HCT116 (cell line): ENCODE measurements around the gene SRSF3. TPM values are rescaled to one million over a fixed set of nuclear protein-coding genes. Genes with fewer than 3 reads are reported as not detected.

Experiments
- ATAC-seq: fragments of 200-7000 bp; cut with Tn5 transposase; 2 replicates; pipeline ENCODE4 v1.9.1; 2020; ENCODE audit warnings: mild to moderate bottlenecking, moderate library complexity
- BruUV-seq: library from RNA; stranded (reverse); fragments of 400-500 nt; replicated peaks from 2 replicates; lab custom pipeline; 2021; lab: Mats Ljungman, UMichigan
- CTCF ChIA-PET: fragments of 300-600 bp; sonication (Branson Sonifier 250); formaldehyde crosslinking; loops from one replicate; lab custom pipeline; 2021; ENCODE audit warnings: antibody characterized with exemption; lab: Charles Lee
- POLR2A ChIA-PET: fragments of 300-600, 350-600 bp; sonication (Branson Sonifier 250); formaldehyde crosslinking; loops from one replicate; lab custom pipeline; 2021; ENCODE audit warnings: antibody characterized with exemption; lab: Charles Lee
- RAD21 ChIA-PET, 2 experiments: fragments of 300-600 bp; sonication (Branson Sonifier 250); formaldehyde crosslinking; loops; one replicate each; lab custom pipeline; 2023; ENCODE audit warnings: low total read pairs in 2 of 2; ENCODE audit not compliant: uncharacterized antibody in 2 of 2, unreplicated experiment in 2 of 2, low non-redundant PET in 1 of 2; lab: Charles Lee
- DNase-seq: peaks from one replicate; pipeline ENCODE4 v3.0.0-alpha.2; 2010; ENCODE audit warnings: low read depth, low spot score
- H2AFZ ChIP-seq: fragments of 200-600 bp; shearing (Covaris generic), sonication (generic); 2 replicates; pipeline ENCODE4 v1.6.1; 2017; ENCODE audit warnings: low read depth, mixed run types, mixed read lengths, antibody characterized with exemption, low read length; ENCODE audit not compliant: poor library complexity, severe bottlenecking
- H3K27ac ChIP-seq: 2 replicates; pipeline ENCODE4 v1.5.1; 2012; ENCODE audit warnings: low read depth, low read length
- H3K27me3 ChIP-seq: fragments of 200-600 bp; sonication (generic); 2 replicates; pipeline ENCODE4 v1.6.1; 2016; ENCODE audit warnings: mixed run types, low read length, mixed read lengths; ENCODE audit not compliant: insufficient read depth
- H3K36me3 ChIP-seq, 2 experiments: fragments of 200-500 bp in 1 of 2; fragments of 200-600 bp in 1 of 2; sonication (Bioruptor generic) in 1 of 2; sonication (generic) in 1 of 2; 2 replicates each; pipeline versions ENCODE4 v1.5.1 to v1.6.1; 2014 to 2016; ENCODE audit warnings: low read length in 2 of 2, inconsistent platforms in 1 of 2, mixed read lengths in 1 of 2, mixed run types in 1 of 2; ENCODE audit not compliant: insufficient read depth in 2 of 2, control insufficient read depth in 1 of 2
- H3K4me1 ChIP-seq, 2 experiments: fragments of 200-600 bp in 1 of 2; sonication (generic) in 1 of 2; 2 replicates each; pipeline versions ENCODE4 v1.5.1 to v1.6.1; 2012 to 2017; ENCODE audit warnings: low read length in 2 of 2, inconsistent platforms in 1 of 2, mild to moderate bottlenecking in 1 of 2, mixed read lengths in 1 of 2, mixed run types in 1 of 2, moderate library complexity in 1 of 2; ENCODE audit not compliant: insufficient read depth in 2 of 2, control insufficient read depth in 1 of 2
- H3K4me2 ChIP-seq: fragments of 200-600 bp; sonication (generic); 2 replicates; pipeline ENCODE4 v1.6.1; 2017; ENCODE audit warnings: mixed run types, low read length, mixed read lengths
- H3K4me3 ChIP-seq, 2 experiments: fragments of 200-600 bp in 1 of 2; sonication (generic) in 1 of 2; replicated peaks in 1 of 2; 2 replicates each; pipeline ENCODE4 v1.5.1; 2011 to 2016; ENCODE audit warnings: low read length in 2 of 2, control low read depth in 1 of 2, low read depth in 1 of 2, mild to moderate bottlenecking in 1 of 2, mixed read lengths in 1 of 2, mixed run types in 1 of 2
- H3K79me2 ChIP-seq: fragments of 200-600 bp; sonication (generic); 2 replicates; pipeline ENCODE4 v1.6.1; 2017; ENCODE audit warnings: mild to moderate bottlenecking, mixed run types, low read length, moderate library complexity, mixed read lengths; ENCODE audit not compliant: insufficient read depth
- H3K9ac ChIP-seq: fragments of 200-600 bp; sonication (generic); 2 replicates; pipeline ENCODE4 v1.6.1; 2016; ENCODE audit warnings: low read length, mixed read lengths
- H3K9me2 ChIP-seq: fragments of 200-600 bp; sonication (generic), shearing (Covaris generic); 2 replicates; pipeline ENCODE4 v1.6.1; 2017; ENCODE audit warnings: mixed run types, mild to moderate bottlenecking, moderate library complexity; ENCODE audit not compliant: insufficient read depth
- H3K9me3 ChIP-seq, 2 experiments: fragments of 200-500 bp in 1 of 2; fragments of 200-600 bp in 1 of 2; sonication (Bioruptor generic) in 1 of 2; sonication (generic) in 1 of 2; 2 replicates each; pipeline ENCODE4 v1.6.1; 2014 to 2017; ENCODE audit warnings: low read length in 2 of 2, mixed read lengths in 2 of 2, inconsistent platforms in 1 of 2, low read depth in 1 of 2, mild to moderate bottlenecking in 1 of 2, mixed run types in 1 of 2, moderate library complexity in 1 of 2; ENCODE audit not compliant: control insufficient read depth in 1 of 2, insufficient read depth in 1 of 2
- H4K20me1 ChIP-seq: fragments of 200-600 bp; sonication (generic), shearing (Covaris generic); 2 replicates; pipeline ENCODE4 v1.6.1; 2017; ENCODE audit warnings: mixed run types, mild to moderate bottlenecking, moderate library complexity; ENCODE audit not compliant: insufficient read depth
- CBX3 ChIP-seq: IDR thresholded peaks from 2 replicates; pipeline ENCODE4 v1.6.1; 2012; ENCODE audit warnings: low read depth
- CEBPB ChIP-seq: IDR thresholded peaks from 2 replicates; pipeline ENCODE4 v1.6.1; 2012; ENCODE audit warnings: low read depth
- CTCF ChIP-seq, 3 experiments: fragments of 200-600 bp in 1 of 3; sonication (generic) in 1 of 3; IDR thresholded peaks in 2 of 3; conservative IDR thresholded peaks in 1 of 3; 2 replicates each; pipeline ENCODE4 v1.5.1; 2012 to 2017; ENCODE audit warnings: low read depth in 2 of 3, low read length in 2 of 3, antibody characterized with exemption in 1 of 3, borderline replicate concordance in 1 of 3, control low read depth in 1 of 3, mild to moderate bottlenecking in 1 of 3, mixed read lengths in 1 of 3, mixed run types in 1 of 3, moderate library complexity in 1 of 3; ENCODE audit not compliant: insufficient read depth in 1 of 3
- EGR1 ChIP-seq: IDR thresholded peaks from 2 replicates; pipeline ENCODE4 v1.6.1; 2012; ENCODE audit warnings: low read depth
- ELF1 ChIP-seq: IDR thresholded peaks from 2 replicates; pipeline ENCODE4 v1.6.1; 2012; ENCODE audit warnings: low read depth, borderline replicate concordance
- EZH2 ChIP-seq: fragments of 200-600 bp; sonication (generic); IDR thresholded peaks from 2 replicates; pipeline ENCODE4 v1.6.1; 2017; ENCODE audit warnings: antibody characterized with exemption, mixed run types
- EZH2phosphoT487 ChIP-seq: fragments of 200-600 bp; IDR thresholded peaks from 2 replicates; pipeline ENCODE4 v1.6.1; 2018; ENCODE audit warnings: antibody characterized with exemption, borderline replicate concordance
- FOSL1 ChIP-seq: IDR thresholded peaks from 2 replicates; pipeline ENCODE4 v1.6.1; 2012; ENCODE audit warnings: low read depth
- JUND ChIP-seq: IDR thresholded peaks from 2 replicates; pipeline ENCODE4 v1.6.1; 2012
- POLR2A ChIP-seq: IDR thresholded peaks from 2 replicates; pipeline ENCODE4 v1.7.0; 2011; ENCODE audit warnings: borderline replicate concordance; ENCODE audit not compliant: insufficient read depth, insufficient read length; ENCODE audit errors: extremely low read depth
- RAD21 ChIP-seq: IDR thresholded peaks from 2 replicates; pipeline ENCODE4 v1.6.1; 2012; ENCODE audit warnings: low read depth, mild to moderate bottlenecking
- SIN3A ChIP-seq: IDR thresholded peaks from 2 replicates; pipeline ENCODE4 v1.6.1; 2012; ENCODE audit warnings: low read depth
- SP1 ChIP-seq: IDR thresholded peaks from 2 replicates; pipeline ENCODE4 v1.6.1; 2012; ENCODE audit warnings: low read depth
- SRF ChIP-seq: IDR thresholded peaks from 2 replicates; pipeline ENCODE4 v1.6.1; 2012; ENCODE audit warnings: low read depth
- TCF7L2 ChIP-seq: IDR thresholded peaks from 2 replicates; pipeline ENCODE4 v1.7.0; 2011; ENCODE audit warnings: borderline replicate concordance, inconsistent platforms; ENCODE audit not compliant: insufficient read depth, insufficient read length; ENCODE audit errors: extremely low read depth
- ZFX ChIP-seq: fragments of 450-650 bp; IDR thresholded peaks from 2 replicates; pipeline ENCODE4 v1.6.1; 2017
- ZNF274 ChIP-seq: fragments of 200-500 bp; sonication (Bioruptor generic); IDR thresholded peaks from 2 replicates; pipeline ENCODE4 v1.6.1; 2014; ENCODE audit warnings: mild to moderate bottlenecking, low read depth, low read length, inconsistent platforms
- intact Hi-C: fragments of 100-400 bp; cut with micrococcal nuclease; formaldehyde crosslinking; loops from 2 replicates; pipeline ENCODE4 v1.10.0; 2022
- total RNA-seq: library from RNA; stranded (reverse); gene quantifications from one replicate; pipeline ENCODE4 v1.2.1, GENCODE V29; 2021; ENCODE audit not compliant: unreplicated experiment
- TF ChIP-seq, protein P1 (sequence below): IDR thresholded peaks from 2 replicates; pipeline ENCODE4 v1.6.1; 2011; ENCODE audit warnings: mild to moderate bottlenecking, low read length, moderate library complexity; ENCODE audit not compliant: insufficient replicate concordance; ENCODE audit errors: extremely low read depth
- TF ChIP-seq, protein P2 (sequence below): IDR thresholded peaks from 2 replicates; pipeline ENCODE4 v1.6.1; 2012; ENCODE audit warnings: low read depth
- TF ChIP-seq, protein P3 (sequence below): IDR thresholded peaks from 2 replicates; pipeline ENCODE4 v1.6.1; 2012
- TF ChIP-seq, protein P4 (sequence below): IDR thresholded peaks from 2 replicates; pipeline ENCODE4 v1.6.1; 2012

Gene SRSF3
- total RNA-seq, 1 experiment from 2014 or later: 362 TPM

DNA sequence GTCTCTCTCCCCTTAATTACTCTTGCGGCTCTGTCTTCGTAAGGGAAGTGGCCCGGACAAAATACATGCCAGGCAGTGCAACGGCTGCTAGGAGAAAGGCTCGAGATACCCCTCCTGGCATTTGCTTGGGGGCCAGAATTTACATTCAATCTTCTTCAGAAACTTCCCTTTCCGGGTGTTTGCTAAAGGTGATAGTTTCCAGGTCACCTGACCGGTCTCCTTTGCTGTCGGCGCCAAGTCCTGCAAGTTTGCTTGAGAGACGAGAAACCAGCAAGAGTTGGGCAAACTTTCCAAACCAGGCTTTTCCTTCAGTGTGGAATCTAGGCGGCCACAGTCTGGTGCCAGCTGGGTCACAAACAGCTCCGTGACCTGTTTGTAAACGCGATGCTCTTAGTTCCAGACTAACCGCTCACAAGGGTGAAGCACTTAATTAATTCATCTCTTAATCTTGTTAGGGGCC, 563 bp upstream of the SRSF3 start:
- Histone ChIP-seq H3K4me3 (peak overlapping the region; percentile 88), H3K4me2 (peak overlapping the region; percentile 76), H3K9ac (peak overlapping the region; percentile 92), H3K4me1 (peaks cover 12 to 47% of the 10 kb centered on the region in 2 experiments), H3K9me3 (no peaks in the 10 kb centered on the region), H3K79me2 (peaks cover 44% of the 10 kb centered on the region), H3K27me3 (no peaks in the 10 kb centered on the region), H2AFZ (peak overlapping the region; percentile 60), H3K27ac (peak overlapping the region; percentile 98), H3K9me2 (no peaks in the 10 kb centered on the region), H3K36me3 (peaks cover 23 to 36% of the 10 kb centered on the region in 2 experiments), H4K20me1 (peaks cover 37% of the 10 kb centered on the region; the same call in 1 of the 2 replicates)
- TSS peak; percentile 86 for BruUV-seq
- POLR2A ChIA-PET: interaction anchor here (0.8 to 1.7 kb wide), 6 partner anchors 9 to 85 kb away, joined by 3 to 9 read pairs (median 3); partner anchors contain the start of gene CDKN1A
- ATAC-seq: peak; percentile 49
- DNase-seq: peak; percentile 52
- intact Hi-C loops: loop anchor here (5.0 kb wide), 2 partner anchors 151 to 171 kb away; partner anchors contain the start of genes KCTD20 and PXT1
- RAD21 ChIA-PET: no interaction called here
- CTCF ChIA-PET: no interaction called here
- TF ChIP-seq POLR2A (no peak), SRF (0 out of 2 replicates have a peak, but pooled peaks have one; percentile 7), EGR1 (no peak), EZH2phosphoT487 (no peak), EZH2 (no peak), ZFX (no peak), JUND (no peak), TCF7L2 (no peak), FOSL1 (no peak), CBX3 (peak; percentile 7; the same call in 1 of the 2 replicates), SP1 (0 out of 2 replicates have a peak, but pooled peaks have one; percentile 12), CTCF (IDR thresholded peaks at IDR 0.05 in 2 of 3, conservative IDR thresholded peaks at IDR 0.05 in 1 of 3; ENCODE audit: borderline replicate concordance in 1 of 3, insufficient read depth in 1 of 3, low read depth in 2 of 3, low read length in 2 of 3) (no peak), CEBPB (no peak), SIN3A (peak; percentile 43; the same call in 1 of the 2 replicates), RAD21 (peak; percentile 26; the same call in 1 of the 2 replicates), ELF1 (no peak; the same call in 1 of the 2 replicates), ZNF274 (no peak)
- TF ChIP-seq, protein P1, sequence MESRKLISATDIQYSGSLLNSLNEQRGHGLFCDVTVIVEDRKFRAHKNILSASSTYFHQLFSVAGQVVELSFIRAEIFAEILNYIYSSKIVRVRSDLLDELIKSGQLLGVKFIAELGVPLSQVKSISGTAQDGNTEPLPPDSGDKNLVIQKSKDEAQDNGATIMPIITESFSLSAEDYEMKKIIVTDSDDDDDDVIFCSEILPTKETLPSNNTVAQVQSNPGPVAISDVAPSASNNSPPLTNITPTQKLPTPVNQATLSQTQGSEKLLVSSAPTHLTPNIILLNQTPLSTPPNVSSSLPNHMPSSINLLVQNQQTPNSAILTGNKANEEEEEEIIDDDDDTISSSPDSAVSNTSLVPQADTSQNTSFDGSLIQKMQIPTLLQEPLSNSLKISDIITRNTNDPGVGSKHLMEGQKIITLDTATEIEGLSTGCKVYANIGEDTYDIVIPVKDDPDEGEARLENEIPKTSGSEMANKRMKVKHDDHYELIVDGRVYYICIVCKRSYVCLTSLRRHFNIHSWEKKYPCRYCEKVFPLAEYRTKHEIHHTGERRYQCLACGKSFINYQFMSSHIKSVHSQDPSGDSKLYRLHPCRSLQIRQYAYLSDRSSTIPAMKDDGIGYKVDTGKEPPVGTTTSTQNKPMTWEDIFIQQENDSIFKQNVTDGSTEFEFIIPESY: no peak
- TF ChIP-seq, protein P2, sequence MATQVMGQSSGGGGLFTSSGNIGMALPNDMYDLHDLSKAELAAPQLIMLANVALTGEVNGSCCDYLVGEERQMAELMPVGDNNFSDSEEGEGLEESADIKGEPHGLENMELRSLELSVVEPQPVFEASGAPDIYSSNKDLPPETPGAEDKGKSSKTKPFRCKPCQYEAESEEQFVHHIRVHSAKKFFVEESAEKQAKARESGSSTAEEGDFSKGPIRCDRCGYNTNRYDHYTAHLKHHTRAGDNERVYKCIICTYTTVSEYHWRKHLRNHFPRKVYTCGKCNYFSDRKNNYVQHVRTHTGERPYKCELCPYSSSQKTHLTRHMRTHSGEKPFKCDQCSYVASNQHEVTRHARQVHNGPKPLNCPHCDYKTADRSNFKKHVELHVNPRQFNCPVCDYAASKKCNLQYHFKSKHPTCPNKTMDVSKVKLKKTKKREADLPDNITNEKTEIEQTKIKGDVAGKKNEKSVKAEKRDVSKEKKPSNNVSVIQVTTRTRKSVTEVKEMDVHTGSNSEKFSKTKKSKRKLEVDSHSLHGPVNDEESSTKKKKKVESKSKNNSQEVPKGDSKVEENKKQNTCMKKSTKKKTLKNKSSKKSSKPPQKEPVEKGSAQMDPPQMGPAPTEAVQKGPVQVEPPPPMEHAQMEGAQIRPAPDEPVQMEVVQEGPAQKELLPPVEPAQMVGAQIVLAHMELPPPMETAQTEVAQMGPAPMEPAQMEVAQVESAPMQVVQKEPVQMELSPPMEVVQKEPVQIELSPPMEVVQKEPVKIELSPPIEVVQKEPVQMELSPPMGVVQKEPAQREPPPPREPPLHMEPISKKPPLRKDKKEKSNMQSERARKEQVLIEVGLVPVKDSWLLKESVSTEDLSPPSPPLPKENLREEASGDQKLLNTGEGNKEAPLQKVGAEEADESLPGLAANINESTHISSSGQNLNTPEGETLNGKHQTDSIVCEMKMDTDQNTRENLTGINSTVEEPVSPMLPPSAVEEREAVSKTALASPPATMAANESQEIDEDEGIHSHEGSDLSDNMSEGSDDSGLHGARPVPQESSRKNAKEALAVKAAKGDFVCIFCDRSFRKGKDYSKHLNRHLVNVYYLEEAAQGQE: no peak
- TF ChIP-seq, protein P3, sequence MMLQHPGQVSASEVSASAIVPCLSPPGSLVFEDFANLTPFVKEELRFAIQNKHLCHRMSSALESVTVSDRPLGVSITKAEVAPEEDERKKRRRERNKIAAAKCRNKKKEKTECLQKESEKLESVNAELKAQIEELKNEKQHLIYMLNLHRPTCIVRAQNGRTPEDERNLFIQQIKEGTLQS: no peak
- TF ChIP-seq, protein P4, sequence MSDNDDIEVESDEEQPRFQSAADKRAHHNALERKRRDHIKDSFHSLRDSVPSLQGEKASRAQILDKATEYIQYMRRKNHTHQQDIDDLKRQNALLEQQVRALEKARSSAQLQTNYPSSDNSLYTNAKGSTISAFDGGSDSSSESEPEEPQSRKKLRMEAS: 0 out of 2 replicates have a peak, but pooled peaks have one; percentile 1
